GM12864 (cell line): Measurements from ENCODE around the gene FAM193B.

Experiments used
- DNase-seq: peaks from one replicate; pipeline ENCODE4 v3.0.0-alpha.2; 2011; ENCODE audit warnings: low read depth
- H3K4me3 ChIP-seq: 2 replicates; pipeline ENCODE4 v1.5.1; 2011; ENCODE audit warnings: mild to moderate bottlenecking, low read depth, low read length, control low read depth
- TF ChIP-seq, protein P1 (sequence below): IDR thresholded peaks from 2 replicates; pipeline ENCODE4 v1.5.1; 2011; ENCODE audit warnings: low read depth, mild to moderate bottlenecking, moderate library complexity, low read length, control low read depth, inconsistent platforms; ENCODE audit errors: missing control alignments

FAM193B gene

DNA sequence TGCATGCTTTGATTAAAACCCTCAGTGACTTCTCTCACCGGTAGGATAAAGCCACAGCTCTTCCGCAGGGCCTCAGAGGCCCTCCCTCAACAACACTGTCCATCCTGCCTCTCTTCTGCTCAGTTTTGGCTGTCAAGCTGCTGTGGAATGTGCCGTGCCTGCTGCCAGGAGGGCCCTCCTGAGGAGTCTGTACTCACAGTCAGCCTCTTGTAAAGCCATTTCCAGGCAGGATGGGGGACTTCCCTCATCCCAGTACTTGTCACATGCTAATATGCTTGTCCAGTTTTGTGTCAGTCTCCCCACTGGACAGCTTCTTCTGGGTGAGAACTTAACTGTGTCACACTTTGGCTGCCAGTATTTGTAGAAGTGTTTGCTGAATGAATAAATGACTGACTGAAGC lies 23.7 kb downstream of the FAM193B start:
- TF ChIP-seq, protein P1, sequence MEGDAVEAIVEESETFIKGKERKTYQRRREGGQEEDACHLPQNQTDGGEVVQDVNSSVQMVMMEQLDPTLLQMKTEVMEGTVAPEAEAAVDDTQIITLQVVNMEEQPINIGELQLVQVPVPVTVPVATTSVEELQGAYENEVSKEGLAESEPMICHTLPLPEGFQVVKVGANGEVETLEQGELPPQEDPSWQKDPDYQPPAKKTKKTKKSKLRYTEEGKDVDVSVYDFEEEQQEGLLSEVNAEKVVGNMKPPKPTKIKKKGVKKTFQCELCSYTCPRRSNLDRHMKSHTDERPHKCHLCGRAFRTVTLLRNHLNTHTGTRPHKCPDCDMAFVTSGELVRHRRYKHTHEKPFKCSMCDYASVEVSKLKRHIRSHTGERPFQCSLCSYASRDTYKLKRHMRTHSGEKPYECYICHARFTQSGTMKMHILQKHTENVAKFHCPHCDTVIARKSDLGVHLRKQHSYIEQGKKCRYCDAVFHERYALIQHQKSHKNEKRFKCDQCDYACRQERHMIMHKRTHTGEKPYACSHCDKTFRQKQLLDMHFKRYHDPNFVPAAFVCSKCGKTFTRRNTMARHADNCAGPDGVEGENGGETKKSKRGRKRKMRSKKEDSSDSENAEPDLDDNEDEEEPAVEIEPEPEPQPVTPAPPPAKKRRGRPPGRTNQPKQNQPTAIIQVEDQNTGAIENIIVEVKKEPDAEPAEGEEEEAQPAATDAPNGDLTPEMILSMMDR, result no peak
- no peak for DNase-seq
- no peak overlapping the region for H3K4me3 ChIP-seq

GRCh38 chr5:177529247-177530203 lies 24.8 kb downstream of the FAM193B start:
- no peak overlapping the region for H3K4me3 ChIP-seq
- TF ChIP-seq, protein P1, result no peak

DNA sequence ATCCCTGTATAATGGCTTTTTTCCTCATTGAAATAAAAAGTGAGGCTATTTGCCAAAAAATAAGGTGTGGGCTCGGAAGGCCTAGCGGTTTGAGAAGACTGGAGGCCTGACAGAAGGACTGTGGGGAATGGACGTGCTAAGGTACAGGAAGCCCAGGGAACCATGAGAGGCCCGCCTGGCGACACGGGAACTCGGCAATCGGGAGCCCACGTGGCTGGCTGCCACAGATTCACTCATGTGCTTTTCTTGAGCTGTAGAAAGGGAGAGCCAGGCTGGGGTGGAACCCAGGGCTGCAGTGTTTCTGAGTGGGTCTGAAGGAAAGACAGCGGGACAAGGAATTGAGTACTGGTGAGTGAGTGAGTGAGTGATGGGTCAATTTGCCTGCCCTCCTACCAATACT lies 25.7 kb downstream of the FAM193B start:
- no peak for DNase-seq
- TF ChIP-seq, protein P1, result no peak
- no peak overlapping the region for H3K4me3 ChIP-seq

More at GRCh38 chr5:177529247-177530203, 24.8 kb downstream of the FAM193B start:
- no peak for DNase-seq

- TF ChIP-seq, protein P1, result no peak
- no peak for DNase-seq
- no peak overlapping the region for H3K4me3 ChIP-seq
These were observed 26.8 kb downstream of the FAM193B start for GRCh38 chr5:177527595-177527994.

DNA sequence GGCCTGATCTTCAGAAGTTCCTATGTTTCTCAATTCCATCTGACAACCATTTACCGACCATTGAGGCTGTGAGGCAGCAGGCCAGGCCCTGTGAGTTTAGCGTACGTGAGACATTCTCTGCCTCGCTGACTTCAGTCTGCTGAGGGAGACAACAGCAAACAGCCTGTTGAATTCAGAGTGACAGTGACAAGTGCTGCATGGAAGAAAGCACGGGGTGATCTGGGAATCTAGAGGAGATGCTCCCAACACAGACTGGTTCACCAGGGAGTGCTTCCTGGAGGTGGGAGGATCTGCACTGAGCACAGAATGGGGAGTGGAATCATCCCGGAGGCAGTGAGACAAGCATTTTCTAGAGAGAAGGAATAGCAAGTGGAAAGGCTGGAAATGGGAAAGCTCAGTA lies 27.6 kb downstream of the FAM193B start:
- TF ChIP-seq, protein P1, result no peak
- DNase-seq, result no peak
- no peak overlapping the region for H3K4me3 ChIP-seq

- TF ChIP-seq, protein P1, result no peak
- no peak for DNase-seq
- H3K4me3 ChIP-seq, result no peak overlapping the region
These were observed 28.2 kb downstream of the FAM193B start for GRCh38 chr5:177526191-177526590.
